Panc1 (cell line): ENCODE data around the gene SLC27A5. TPM values are rescaled to one million over a fixed set of nuclear protein-coding genes. Genes with fewer than 3 reads are reported as not detected.

ENCODE experiments used
- ATAC-seq: fragments of 200-7000 bp; cut with Tn5 transposase; 2 replicates; pipeline ENCODE4 v1.9.1; 2020; ENCODE audit warnings: mild to moderate bottlenecking, moderate library complexity
- BruUV-seq: library from RNA; stranded (reverse); fragments of 400-500 nt; replicated peaks from 2 replicates; lab custom pipeline; 2021; lab: Mats Ljungman, UMichigan
- CTCF ChIA-PET: fragments of 300-600 bp; sonication (Branson Sonifier 250); formaldehyde crosslinking; loops from one replicate; lab custom pipeline; 2022; ENCODE audit warnings: antibody characterized with exemption; lab: Charles Lee
- POLR2A ChIA-PET: fragments of 300-600 bp; sonication (Branson Sonifier 250); formaldehyde crosslinking; loops from one replicate; lab custom pipeline; 2022; ENCODE audit warnings: antibody characterized with exemption; lab: Charles Lee
- DNase-seq: peaks from one replicate; pipeline ENCODE4 v3.0.0-alpha.2; 2010; ENCODE audit warnings: low read depth, low spot score
- H3K27ac ChIP-seq: 2 replicates; pipeline ENCODE4 v1.5.1; 2011; ENCODE audit warnings: mild to moderate bottlenecking, low read length, inconsistent platforms
- H3K27me3 ChIP-seq: fragments of 200-500 bp; sonication (Bioruptor generic); 2 replicates; pipeline ENCODE4 v1.6.0; 2014; ENCODE audit warnings: low read length, inconsistent platforms; ENCODE audit not compliant: control insufficient read depth, insufficient read depth
- H3K36me3 ChIP-seq: fragments of 200-500 bp; sonication (Bioruptor generic); 2 replicates; pipeline ENCODE4 v1.5.1; 2014; ENCODE audit warnings: inconsistent platforms, mild to moderate bottlenecking, low read length, moderate library complexity; ENCODE audit not compliant: control insufficient read depth, insufficient read depth
- H3K4me1 ChIP-seq: 2 replicates; pipeline ENCODE4 v1.5.1; 2011; ENCODE audit warnings: inconsistent platforms, mild to moderate bottlenecking, low read length, moderate library complexity; ENCODE audit not compliant: control insufficient read depth, insufficient read depth
- H3K4me3 ChIP-seq, 2 experiments: 2 replicates each; pipeline ENCODE4 v1.5.1; 2011 to 2012; ENCODE audit warnings: low read depth in 2 of 2, low read length in 2 of 2, mild to moderate bottlenecking in 2 of 2, inconsistent platforms in 1 of 2, moderate library complexity in 1 of 2
- H3K9me3 ChIP-seq: fragments of 200-500 bp; sonication (Bioruptor generic); 2 replicates; pipeline ENCODE4 v1.5.1; 2014; ENCODE audit warnings: low read depth, mild to moderate bottlenecking, inconsistent platforms, low read length, moderate library complexity; ENCODE audit not compliant: control insufficient read depth, insufficient read depth
- CTCF ChIP-seq: fragments of 450-650 bp; IDR thresholded peaks from 2 replicates; pipeline ENCODE4 v1.5.1; 2017; ENCODE audit warnings: mild to moderate bottlenecking
- POLR2AphosphoS5 ChIP-seq: IDR thresholded peaks from 2 replicates; pipeline ENCODE4 v1.6.1; 2012; ENCODE audit warnings: mild to moderate bottlenecking, low read depth, low read length, moderate library complexity
- REST ChIP-seq, 2 experiments: IDR thresholded peaks; 2 replicates each; pipeline ENCODE4 v1.6.1; 2011 to 2012; ENCODE audit warnings: low read depth in 2 of 2, control low read depth in 1 of 2, low read length in 1 of 2, mild to moderate bottlenecking in 1 of 2, moderate library complexity in 1 of 2; ENCODE audit not compliant: insufficient read depth in 1 of 2
- SIN3A ChIP-seq: IDR thresholded peaks from 2 replicates; pipeline ENCODE4 v1.6.1; 2012; ENCODE audit warnings: low read depth, mild to moderate bottlenecking, low read length, moderate library complexity, borderline replicate concordance; ENCODE audit not compliant: insufficient read depth
- TCF7L2 ChIP-seq: IDR thresholded peaks from 2 replicates; pipeline ENCODE4 v1.6.1; 2011; ENCODE audit warnings: mild to moderate bottlenecking, low read depth, low read length, inconsistent platforms
- in situ Hi-C: cut with HindIII; loops from 2 replicates; pipeline ENCODE4 v1.10.0; 2016; ENCODE audit warnings: low sequenced_read_pairs, low pct_unique_long_range_greater_than_20kb
- intact Hi-C: fragments of 100-400 bp; cut with micrococcal nuclease; formaldehyde crosslinking; loops from one replicate; pipeline ENCODE4 v1.10.0; 2022; ENCODE audit not compliant: unreplicated experiment
- total RNA-seq: library from RNA; stranded (reverse); gene quantifications from one replicate; pipeline ENCODE4 v1.2.1, GENCODE V29; 2021; ENCODE audit not compliant: unreplicated experiment

The SLC27A5 gene
- total RNA-seq, 1 experiment from 2014 or later = 10.7 TPM

- Histone ChIP-seq H3K27ac (peak overlapping the region; percentile 5; the same call in 1 of the 2 replicates), H3K4me3 (no peak overlapping the region), H3K36me3 (peaks cover 3% of the 10 kb centered on the region; the same call in 1 of the 2 replicates), H3K4me1 (peaks cover 33% of the 10 kb centered on the region), H3K27me3 (no peaks in the 10 kb centered on the region), H3K9me3 (no peaks in the 10 kb centered on the region)
- POLR2A ChIA-PET = interaction anchor here (0.8 kb wide), 1 partner anchor 56 kb away, joined by 5 read pairs; the partner anchor contains the start of gene MZF1
- in situ Hi-C loops = no loop called here
- no peak for ATAC-seq
- CTCF ChIA-PET = no interaction called here
- intact Hi-C loops = no loop called here
- TF ChIP-seq SIN3A = no peak
- TF ChIP-seq POLR2AphosphoS5 = no peak
- no peak for TF ChIP-seq TCF7L2
- TF ChIP-seq REST (IDR thresholded peaks at IDR 0.05; ENCODE audit: insufficient read depth in 1 of 2, low read depth in 2 of 2, low read length in 1 of 2) = no peak
- no peak for TF ChIP-seq CTCF
- DNase-seq = no peak
- no TSS peak for BruUV-seq
Measured at GRCh38 chr19:58516246-58516836, 4.5 kb upstream of the SLC27A5 start.

GRCh38 chr19:58515259-58515658, 3.5 kb upstream of the SLC27A5 start:
- peaks cover 27% of the 10 kb centered on the region for H3K4me1 ChIP-seq
- no peaks in the 10 kb centered on the region for H3K9me3 ChIP-seq
- H3K4me3 ChIP-seq = no peak overlapping the region
- DNase-seq (no peak), ATAC-seq (no peak)
- POLR2A ChIA-PET = no interaction called here
- TF ChIP-seq REST (IDR thresholded peaks at IDR 0.05; ENCODE audit: insufficient read depth in 1 of 2, low read depth in 2 of 2, low read length in 1 of 2) (no peak), SIN3A (no peak), POLR2AphosphoS5 (no peak), TCF7L2 (no peak), CTCF (no peak)
- intact Hi-C loops (no loop called here), in situ Hi-C loops (no loop called here)
- CTCF ChIA-PET = no interaction called here
- H3K36me3 ChIP-seq = peaks cover 3% of the 10 kb centered on the region; the same call in 1 of the 2 replicates
- H3K27ac ChIP-seq = no peak overlapping the region
- H3K27me3 ChIP-seq = no peaks in the 10 kb centered on the region
- TSS peak; percentile 67 for BruUV-seq
